Stimulated activated CD8-positive, alpha-beta memory T cell treated with anti-CD3 and anti-CD28 coated beads, Interleukin-12 subunit alpha, Interleukin-12 subunit beta, amount 100 ng/mL, for 24 hours (primary cell): ENCODE data around the gene AGAP1.
"Not testable (repeated sequence)": the region's sequence is repeated elsewhere in the genome, so short reads cannot be mapped to it uniquely, and the experiment has no call there.

ENCODE experiments used
- DNase-seq: peaks from one replicate; pipeline ENCODE4 v3.0.0-alpha.2; 2020; ENCODE audit errors: extremely low read depth

AGAP1 gene

DNA sequence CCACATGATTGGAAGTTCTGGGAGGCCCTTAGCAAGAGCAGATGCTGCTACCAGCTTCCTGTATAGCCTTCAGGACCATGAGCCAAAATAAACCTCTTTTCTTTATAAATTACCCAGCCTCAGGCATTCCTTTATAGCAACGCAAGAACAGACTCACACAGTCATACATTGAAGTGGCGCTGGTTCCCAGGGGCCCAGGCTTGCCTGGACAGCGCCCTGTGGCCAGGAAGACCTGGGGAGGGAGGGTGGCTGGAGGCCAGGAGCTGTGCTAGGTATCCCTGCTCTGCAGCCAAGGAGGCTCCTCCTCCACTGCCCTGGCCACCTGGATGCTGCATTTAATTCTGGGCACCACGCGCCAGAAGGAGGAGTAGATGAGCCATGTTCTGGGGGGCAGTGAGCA, 98.1 kb downstream of the AGAP1 start:
- no peak for DNase-seq

DNA sequence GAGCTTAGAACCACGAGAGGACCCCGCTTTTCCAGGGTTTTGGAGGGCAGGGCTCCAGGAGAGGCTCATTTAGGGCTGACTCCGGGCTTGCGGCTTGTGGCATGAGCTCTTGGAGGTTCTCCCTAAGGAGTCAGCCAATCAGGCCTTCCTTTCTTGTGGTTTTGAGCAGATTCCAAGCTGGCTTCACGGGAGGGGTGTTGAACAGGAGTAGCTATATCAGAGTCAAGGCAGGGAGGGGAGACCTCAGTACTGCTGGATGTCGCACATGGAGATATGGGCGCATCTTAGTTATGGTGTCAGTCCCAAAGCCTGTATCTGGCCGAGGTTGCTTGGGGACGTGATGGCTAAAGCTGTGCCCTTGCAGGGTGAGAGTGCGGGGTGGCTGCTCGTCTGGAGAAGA, 98.6 kb downstream of the AGAP1 start:
- no peak for DNase-seq

DNA sequence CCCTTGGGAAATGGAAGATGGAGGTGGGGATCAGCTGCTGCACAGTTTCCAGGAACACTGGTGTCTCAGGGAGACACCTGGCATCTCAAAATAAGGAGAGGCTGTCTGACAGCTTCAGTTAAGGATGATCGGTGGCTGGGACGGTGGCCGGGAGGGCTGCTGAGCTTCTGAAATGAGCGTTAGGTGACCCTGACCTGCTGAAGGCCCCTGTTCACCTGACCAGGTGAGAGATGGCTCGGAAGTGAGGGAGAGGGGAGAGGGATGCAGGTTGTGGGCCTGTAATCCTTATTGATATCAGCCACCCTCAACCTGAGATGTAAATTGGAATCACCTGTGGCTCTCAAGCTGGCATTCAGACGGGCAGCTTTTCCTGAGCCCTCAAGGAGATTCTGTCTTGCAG, 99.0 kb downstream of the AGAP1 start:
- DNase-seq = no peak

DNA sequence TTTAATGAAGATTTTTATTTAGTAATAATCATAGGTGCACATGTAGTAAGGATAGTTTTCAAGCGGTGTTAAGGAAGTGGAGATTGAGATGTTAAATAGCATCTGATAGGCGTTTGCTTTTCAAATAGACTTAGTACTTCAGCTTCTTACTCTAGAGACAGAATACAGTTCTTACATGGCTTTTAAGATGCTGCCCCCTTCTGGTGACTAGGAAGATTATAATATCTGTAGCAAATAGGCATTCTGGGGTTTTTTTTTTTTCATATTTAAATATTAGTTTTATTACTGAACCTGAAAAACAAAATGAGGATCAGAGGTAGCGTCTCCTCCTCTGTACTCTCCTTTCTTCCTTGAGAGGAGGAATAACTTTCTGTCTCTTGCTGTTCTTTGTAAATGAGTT, 100.2 kb downstream of the AGAP1 start:
- DNase-seq = no peak

DNA sequence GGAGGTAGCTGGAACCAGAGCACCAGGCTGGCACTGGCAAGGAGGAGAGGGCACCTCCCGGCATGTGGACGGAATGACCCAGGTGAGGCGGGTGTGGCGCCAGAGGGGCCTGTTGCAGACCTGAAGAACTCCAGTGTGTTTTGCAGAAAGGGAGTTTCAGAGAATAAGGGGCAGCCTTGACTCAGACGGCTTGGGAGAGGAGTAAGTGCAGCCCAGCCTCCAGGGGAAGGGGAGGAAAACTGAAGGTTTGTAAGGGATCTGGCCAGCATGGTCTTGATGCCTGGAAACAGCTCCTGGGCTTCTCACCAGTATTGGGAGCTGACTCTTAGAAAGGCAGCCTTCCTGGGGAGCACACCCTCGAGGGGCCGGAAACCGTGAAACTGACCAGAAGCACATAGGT, 101.1 kb downstream of the AGAP1 start:
- no peak for DNase-seq

DNA sequence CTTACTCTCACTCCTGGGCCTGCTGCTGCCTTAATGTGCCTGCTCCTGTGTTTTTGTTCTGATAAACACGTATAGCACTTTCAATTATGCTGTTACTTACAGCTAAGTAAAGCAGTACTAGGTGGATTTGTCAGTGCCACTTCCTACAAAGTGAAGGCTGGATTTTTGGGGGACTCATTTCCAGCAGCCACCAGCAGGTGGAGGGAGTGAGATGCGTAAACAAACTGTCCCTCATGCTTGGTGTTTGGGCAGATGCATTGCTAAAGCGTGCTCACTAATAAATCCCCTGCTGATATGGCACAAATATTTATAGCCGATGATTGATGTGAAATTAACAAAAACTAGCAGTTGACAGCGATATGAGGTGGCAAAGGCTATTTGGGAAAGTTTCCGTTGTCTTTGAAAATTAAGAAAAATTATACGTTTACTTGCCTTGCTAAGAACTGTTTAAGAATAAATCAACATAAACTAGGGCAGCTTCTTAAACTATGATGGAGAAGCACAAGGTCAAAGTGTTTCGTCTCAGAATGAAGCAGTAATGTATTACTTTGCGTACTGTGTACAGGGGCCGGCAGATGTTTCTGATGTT, 101.7 kb downstream of the AGAP1 start:
- DNase-seq = no peak

DNA sequence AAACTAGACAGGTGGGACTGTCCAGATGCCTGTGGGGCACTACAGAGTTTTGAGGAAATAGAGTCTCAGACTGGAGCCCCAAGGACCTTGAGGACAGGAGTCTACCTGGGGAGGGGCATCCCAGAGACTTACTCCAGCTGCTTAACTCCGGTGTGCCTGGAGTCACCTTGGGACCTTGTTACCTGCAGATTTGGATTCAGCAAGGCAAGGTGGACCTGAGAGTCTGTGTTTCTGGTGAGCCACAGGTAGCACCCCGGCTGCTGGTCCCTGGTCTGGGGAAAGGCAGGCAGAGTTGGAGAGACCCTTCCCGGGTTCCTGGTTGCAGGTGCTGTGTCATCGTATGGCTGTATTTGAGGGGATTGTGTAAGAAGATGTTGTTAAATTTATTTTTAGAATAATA, 102.4 kb downstream of the AGAP1 start:
- no peak for DNase-seq

DNA sequence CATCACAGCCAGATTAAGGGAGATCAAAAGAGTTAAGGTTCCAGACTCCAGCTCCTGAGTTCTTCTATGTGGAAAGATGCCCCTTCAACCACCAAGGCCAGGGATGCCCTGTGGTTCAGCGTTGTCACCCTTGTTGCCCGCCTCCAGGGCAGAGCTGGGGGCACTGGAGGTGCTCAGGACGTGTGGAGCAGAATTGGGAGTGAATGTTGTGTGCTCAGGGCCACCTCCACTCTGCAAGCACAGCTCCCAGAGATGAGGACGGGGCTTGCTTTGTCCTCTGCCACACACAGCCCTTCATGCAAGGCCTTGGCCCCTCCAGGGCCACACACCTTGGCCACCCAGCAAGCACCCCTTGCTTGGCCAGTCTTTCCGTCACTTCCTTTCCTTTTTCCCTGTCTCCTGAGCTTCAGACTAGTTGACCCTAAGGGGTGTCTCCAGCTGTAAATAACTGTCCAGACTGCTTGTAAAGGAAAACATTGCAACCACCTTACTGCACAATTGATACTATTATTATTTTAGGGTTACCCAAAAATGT, 103.3 kb downstream of the AGAP1 start:
- no peak for DNase-seq

DNA sequence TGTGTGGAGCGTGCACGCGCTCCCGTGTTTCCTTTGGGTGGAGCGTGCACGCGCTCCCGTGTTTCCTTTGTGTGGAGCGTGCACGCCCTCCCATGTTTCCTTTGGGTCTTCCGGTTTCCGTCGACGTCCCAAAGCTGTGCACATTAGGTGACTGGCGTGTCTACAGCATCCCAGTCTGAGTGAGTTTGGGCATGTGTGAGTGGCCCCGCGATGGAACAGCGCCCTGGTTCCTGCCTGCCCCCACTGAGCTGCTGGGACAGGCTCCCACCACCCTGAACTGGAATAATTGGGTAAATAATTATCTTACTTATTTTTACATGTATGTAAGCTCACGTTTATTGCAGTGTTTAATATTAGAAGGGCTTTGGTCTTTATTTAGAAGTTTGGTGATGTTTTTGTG, 104.2 kb downstream of the AGAP1 start:
- DNase-seq = no peak

DNA sequence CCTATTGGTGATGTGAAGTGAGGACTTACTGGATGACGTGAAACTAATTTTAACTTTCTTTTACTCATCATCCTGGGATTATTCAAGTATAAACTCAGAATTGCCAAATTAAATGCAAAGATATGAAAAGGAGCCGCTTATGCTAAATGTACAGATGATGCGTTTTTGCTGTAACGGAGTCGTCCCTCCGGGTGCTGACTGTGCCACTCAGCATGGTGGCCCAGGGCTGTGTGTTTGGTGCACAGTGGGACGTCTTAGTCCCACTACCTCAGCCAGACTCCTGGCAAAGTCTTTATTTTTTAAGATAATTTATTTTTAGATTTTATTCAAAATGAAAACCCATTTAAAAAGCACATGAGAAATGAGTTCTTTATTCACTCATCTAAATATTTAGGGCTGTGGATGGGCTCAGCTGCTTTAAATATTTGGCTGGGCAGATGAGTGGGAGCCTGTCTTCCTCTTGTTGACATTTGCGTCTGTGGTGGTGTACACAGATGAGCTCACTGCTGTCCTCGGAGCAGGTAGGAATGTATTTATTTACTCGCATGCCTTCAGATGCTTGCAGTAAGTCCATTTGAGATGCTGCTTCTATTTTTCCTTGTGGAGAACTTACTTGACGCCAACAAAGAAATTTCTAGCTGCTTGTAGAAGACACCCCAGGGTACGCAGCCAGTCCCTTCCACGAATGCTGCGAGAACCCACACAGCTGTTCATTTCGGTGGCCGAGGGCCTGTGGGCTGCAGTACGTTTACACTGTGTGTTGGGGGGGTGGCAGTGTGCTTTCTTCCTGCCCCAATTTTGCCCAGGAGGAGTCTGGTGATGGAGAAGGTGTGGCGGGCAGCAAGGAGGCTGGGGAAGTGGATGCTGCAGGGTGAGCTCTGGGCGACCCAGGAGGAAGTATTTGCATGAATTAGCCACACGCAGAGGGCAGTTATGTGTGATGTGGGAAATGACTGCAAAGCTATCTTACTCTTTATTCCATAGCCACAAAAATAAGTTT, 105.0 kb downstream of the AGAP1 start:
- DNase-seq = no peak

DNA sequence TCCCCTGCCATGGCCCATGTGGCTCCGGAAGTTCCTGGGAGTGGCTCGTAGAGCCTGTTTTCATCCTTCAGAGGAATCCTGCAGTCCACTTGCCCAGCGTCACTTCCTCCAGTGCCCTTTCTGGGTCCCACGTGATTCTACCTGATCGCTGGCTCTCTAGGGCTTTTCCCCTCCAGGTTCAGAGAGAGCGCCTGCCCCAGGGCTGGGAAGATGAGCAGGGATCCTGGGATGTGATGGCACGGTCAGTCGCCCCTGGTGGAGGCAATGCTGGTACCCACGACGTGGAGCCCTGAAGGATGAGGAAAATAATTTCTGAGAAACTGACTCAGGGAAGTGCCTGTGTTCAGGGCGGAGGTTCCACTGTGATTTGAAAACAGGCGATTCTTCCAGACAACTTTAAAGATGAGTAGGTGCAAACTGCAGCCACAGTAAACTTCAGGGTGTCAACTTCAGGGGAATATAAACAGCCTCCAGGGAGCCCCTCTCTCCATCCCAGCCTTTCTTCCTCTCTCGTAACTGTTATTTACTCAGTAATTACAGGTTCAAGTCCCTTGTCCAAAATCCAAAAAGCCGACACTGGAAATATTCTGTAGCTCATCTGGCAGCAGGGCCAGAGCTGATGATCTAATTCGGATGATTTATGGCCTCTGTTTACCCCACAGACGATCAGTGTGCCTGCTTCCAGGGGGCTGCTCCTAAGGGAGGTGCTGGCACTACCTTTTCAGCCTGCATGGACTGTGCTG, 105.9 kb downstream of the AGAP1 start:
- no peak for DNase-seq

DNA sequence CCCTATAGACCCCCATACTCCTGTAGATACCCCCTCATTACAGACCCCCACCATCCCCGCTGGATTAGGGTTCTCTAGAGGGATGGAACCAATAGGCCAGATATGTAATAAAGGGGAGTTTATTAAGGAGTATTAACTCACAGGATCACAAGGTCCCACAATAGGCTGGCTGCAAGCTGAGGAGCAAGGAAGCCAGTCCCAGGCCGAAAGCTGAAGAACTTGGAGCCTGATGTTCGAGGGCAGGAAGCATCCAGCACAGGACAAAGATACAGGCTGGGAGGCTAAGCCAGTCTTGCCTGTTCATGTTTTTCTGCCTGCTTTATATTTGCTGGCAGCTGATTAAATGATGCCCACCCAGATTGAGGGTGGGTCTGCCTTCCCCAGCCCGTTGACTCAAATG, 106.6 kb downstream of the AGAP1 start:
- DNase-seq = no peak

DNA sequence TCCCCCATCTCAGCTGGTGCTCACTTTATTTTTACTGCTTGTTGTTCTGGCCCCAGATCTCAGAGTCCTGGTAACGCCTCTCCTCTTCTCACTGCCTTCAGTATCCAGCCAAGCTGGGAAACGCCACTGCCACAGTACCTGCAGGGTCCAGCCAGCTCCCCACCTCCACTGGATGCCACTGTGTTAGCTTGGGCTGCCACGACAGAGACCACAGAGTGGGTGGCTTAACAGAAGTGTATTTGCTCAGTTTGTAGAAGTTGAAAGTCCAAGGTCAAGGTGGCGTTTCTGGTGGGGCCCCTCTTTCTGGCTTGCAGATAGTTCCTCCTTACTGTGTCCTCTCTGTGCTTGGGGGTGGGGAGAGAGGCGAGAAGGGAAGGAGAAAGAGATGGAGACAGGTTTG, 107.1 kb downstream of the AGAP1 start:
- DNase-seq = no peak

DNA sequence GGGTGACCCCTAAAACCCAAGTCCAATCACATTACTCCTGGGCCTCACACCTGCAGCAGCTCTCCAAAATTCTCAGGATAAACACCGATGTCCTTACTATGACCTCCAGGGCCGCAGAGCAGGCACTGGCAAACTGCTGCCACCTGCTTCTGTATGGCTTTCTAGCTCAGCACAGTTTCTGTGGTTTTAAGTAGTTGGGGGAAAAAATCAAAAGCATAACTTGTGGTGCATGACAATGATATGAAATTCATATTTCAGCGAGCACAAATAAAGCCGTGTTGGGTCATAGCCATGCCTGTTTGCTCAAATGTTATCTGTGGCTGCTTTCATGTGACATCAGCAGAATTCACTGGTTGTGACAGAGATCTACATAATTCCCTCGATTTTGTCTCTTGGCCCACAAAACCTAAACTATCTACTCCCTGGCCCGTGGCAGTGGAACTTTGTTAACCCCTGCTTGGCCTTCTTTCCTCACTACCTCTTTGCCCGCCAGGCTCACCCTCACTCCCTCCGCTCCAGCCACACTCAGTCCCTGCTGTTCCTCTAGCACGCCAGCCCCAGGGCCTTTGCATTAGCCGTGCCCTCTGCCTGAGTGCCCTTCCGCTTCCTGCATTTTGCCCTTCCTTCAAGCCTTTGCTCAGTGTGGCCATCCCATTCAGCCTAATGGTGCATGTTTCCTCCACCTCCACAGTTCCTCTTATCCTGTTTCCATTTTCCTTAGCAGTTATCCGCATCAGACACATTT, 108.3 kb downstream of the AGAP1 start:
- DNase-seq = no peak

DNA sequence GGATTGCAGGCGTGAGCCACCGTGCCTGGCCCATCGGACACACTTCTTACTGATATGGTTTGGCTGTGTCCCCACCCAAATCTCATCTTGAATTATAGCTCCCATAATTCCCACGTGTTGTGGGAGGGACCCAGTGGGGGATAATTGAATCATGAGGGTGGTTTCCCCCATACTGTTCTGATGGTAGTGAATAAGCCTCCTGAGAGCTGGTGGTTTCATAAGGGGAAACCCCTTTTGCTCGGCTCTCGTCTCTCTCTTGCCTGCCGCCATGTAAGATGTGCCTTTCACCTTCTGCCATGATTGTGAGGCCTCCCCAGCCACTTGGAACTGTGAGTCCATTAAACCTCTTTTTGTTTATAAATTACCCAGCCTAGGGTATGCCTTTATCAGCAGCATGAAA, 109.1 kb downstream of the AGAP1 start:
- DNase-seq = not testable (repeated sequence)

DNA sequence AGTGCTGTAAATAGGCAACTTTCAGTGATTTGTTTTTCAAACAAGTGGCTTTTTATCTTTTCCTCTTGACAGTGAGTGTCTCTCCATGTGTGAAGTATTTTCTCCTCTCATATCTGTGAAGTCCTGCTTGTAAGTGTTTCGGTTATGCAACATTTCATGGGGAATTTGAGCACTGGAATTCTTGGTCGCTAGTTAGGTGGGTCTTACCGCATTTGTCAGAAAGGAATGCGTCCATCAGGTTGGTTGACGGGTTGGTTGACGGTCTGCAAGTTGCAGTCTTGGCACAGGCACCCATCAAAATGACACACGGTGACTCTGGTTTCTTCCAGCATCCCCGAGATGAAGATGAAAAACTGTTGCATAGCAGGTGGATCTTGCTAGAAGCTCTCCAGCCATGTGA, 109.8 kb downstream of the AGAP1 start:
- no peak for DNase-seq

DNA sequence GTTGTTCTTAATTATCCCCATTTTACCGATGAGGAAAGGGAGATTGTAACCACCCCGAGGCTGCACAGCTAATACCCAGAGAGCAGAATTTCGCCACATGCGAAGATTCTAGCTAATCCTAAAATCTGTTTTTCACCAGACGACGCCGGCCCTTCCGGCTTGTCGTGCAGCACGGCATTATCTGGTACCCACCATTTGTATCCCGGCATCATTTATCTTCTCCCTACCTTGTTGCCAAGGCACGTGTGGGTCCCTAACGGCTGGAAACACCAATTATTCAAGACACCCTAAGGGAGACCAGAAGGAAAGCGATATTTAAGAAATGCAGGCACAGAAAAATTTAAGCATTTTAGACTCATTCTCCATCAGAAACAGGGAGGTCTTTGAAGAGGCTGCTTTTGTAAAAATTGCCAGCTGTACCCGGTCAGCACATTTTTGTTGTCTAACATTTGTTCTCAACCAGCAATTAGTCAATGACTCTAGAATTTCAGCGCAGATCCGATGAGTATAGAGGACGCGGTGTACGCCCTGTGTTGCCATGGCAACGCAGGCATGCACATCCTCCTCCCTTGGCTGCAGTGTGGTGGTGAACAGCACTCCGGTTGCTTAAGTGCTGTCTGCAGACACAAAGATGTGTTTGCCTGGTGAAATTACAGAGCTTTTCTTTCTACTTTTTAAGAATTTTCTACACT, 111.6 kb downstream of the AGAP1 start:
- no peak for DNase-seq

DNA sequence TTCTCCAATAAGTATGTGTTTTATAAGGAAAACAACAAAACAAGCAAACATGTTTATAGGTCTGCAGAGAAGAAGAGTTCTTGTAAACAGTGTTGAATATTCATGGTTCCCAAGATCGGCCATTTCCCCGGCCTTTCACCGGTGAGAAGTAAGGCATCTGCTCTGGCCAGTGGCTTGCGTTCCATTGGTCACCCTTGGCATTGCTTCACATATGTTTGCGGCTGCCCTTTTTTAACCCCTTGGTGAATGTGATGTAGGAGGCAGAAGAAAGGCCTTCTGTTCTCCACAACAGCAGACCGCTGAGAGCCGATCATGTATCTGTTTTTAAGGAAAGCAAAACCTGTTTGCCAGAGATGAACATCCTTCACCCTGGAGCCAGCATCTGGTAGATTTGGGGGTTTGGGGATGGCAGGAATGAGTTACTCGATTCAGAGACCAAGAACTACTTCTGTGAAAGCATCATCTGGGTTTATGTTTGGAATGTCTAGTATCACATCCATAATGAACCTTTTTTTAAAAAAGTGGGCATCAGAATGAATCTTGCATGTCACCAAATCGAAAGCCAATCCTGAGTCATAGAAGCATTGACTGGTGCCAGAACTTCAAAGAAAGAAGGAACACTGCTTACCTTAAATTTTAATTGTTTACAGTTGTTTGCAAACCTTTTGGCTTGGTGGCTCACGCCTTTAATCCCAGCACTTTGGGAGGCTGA, 112.3 kb downstream of the AGAP1 start:
- no peak for DNase-seq

DNA sequence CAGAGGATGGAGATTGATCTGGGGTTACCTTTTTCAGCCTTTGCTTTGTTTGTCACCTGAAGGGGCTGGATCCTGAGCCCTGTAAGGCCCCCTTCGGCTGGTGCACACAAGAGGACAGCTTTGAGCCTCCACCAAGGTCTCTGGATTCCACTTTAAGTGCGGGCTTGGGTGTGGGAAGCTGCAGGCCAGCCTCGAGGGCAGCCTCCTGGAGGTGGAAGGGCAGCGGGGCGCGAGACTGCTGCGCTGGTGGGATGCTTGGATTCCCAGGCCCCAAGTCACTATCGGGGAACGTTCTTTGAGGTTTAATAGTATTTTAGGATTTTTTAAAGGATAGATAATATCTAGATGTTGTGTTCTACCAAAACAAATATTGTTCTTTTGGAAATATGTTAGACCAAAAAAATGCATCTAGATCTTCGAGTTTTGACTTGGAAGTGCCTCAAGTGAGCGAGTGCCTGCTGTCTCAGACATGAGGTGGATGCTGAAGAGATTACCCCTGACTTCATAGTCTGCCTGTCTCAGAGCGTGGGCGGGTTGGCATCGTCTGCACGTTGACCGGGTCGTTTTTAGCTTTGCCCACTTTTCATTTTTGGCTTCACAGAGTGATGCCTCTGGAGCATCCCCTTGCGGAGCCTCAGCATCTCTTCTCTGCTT, 113.8 kb downstream of the AGAP1 start:
- DNase-seq = no peak
